Gastrocnemius medialis (tissue), 4 donors: ENCODE results near the gene TTLL13. TPM values are rescaled to one million over a fixed set of nuclear protein-coding genes. Genes with fewer than 3 reads are reported as not detected.

Experiments used
- ATAC-seq, 2 donors: fragments of 150-250 bp; one replicate each; pipeline ENCODE4 v1.9.1; 2016
- DNase-seq, 2 donors: peaks; one replicate each; pipeline ENCODE4 v3.0.0-alpha.2; 2019
- H3K27ac ChIP-seq, 4 donors: fragments of 200-600 bp; sonication (generic); 1 replicate in 1 of 4; 2 replicates in 3 of 4; pipeline ENCODE4 v1.5.1; 2016 to 2018; ENCODE audit warnings: mild to moderate bottlenecking in 2 of 4, moderate library complexity in 1 of 4
- H3K27me3 ChIP-seq, 3 donors: fragments of 200-600 bp; sonication (generic) in 2 of 3; 1 replicate in 1 of 3; 2 replicates in 2 of 3; pipeline versions ENCODE4 v1.5.1 to v1.6.0; 2016 to 2019; ENCODE audit warnings: mild to moderate bottlenecking in 1 of 3, moderate library complexity in 1 of 3
- H3K36me3 ChIP-seq, 2 donors: fragments of 200-600 bp; sonication (generic) in 1 of 2; one replicate each; pipeline ENCODE4 v1.5.1; 2017 to 2018
- H3K4me1 ChIP-seq, 2 donors: fragments of 200-600 bp; sonication (generic) in 1 of 2; one replicate each; pipeline ENCODE4 v1.5.1; 2016 to 2017; ENCODE audit warnings: mild to moderate bottlenecking in 2 of 2
- H3K4me3 ChIP-seq, 4 donors: fragments of 200-600 bp; sonication (generic) in 3 of 4; 1 replicate in 1 of 4; 2 replicates in 3 of 4; pipeline ENCODE4 v1.5.1; 2016 to 2019; ENCODE audit warnings: mild to moderate bottlenecking in 2 of 4
- H3K9me3 ChIP-seq, 3 donors: fragments of 200-600 bp; sonication (generic) in 2 of 3; 1 replicate in 1 of 3; 2 replicates in 2 of 3; pipeline ENCODE4 v1.5.1; 2016 to 2019
- POLR2A ChIP-seq, 2 donors: fragments of 450-650 bp; IDR thresholded peaks; one replicate each; pipeline ENCODE4 v1.6.1; 2017; ENCODE audit warnings: antibody characterized with exemption in 2 of 2, mild to moderate bottlenecking in 2 of 2, moderate library complexity in 2 of 2
- in situ Hi-C, 4 donors: fragments of 200-750 bp; cut with MboI; loops; one replicate each; pipeline versions ENCODE4 v1.15.0 to v1.8.0; 2017; ENCODE audit warnings: low sequenced_read_pairs in 4 of 4
- intact Hi-C: fragments of 100-400 bp; cut with DNase I; formaldehyde crosslinking; loops from one replicate; pipeline ENCODE4 v1.15.1; 2023; ENCODE audit warnings: low total_unique reads
- total RNA-seq, 4 donors: library from RNA; depleted of rRNA; stranded (reverse); fragments of >200 nt; gene quantifications; one replicate each; pipeline versions ENCODE4 v1.1.0 to v1.2.3, GENCODE V29; 2016
- TF ChIP-seq, protein P1 (sequence below), 5 experiments: fragments of 450-650 bp in 3 of 5; fragments of 200-600 bp in 2 of 5; sonication (generic) in 2 of 5; IDR thresholded peaks in 4 of 5; conservative IDR thresholded peaks in 1 of 5; 1 replicate in 4 of 5; 2 replicates in 1 of 5; pipeline ENCODE4 v1.5.1; 2016 to 2019; ENCODE audit warnings: antibody characterized with exemption in 5 of 5, mild to moderate bottlenecking in 3 of 5, moderate library complexity in 3 of 5

TTLL13 gene, protein sequence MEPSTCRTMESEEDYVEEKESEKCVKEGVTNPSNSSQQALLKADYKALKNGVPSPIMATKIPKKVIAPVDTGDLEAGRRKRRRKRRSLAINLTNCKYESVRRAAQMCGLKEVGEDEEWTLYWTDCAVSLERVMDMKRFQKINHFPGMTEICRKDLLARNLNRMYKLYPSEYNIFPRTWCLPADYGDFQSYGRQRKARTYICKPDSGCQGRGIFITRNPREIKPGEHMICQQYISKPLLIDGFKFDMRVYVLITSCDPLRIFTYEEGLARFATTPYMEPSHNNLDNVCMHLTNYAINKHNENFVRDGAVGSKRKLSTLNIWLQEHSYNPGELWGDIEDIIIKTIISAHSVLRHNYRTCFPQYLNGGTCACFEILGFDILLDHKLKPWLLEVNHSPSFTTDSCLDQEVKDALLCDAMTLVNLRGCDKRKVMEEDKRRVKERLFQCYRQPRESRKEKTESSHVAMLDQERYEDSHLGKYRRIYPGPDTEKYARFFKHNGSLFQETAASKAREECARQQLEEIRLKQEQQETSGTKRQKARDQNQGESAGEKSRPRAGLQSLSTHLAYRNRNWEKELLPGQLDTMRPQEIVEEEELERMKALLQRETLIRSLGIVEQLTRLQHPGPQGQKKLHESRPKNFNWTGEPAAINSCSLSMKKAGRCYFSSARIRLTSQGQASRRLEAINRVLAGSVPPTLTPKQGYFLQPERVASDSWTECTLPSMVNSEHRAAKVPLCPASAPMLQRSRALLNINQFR
- total RNA-seq = not detected

DNA sequence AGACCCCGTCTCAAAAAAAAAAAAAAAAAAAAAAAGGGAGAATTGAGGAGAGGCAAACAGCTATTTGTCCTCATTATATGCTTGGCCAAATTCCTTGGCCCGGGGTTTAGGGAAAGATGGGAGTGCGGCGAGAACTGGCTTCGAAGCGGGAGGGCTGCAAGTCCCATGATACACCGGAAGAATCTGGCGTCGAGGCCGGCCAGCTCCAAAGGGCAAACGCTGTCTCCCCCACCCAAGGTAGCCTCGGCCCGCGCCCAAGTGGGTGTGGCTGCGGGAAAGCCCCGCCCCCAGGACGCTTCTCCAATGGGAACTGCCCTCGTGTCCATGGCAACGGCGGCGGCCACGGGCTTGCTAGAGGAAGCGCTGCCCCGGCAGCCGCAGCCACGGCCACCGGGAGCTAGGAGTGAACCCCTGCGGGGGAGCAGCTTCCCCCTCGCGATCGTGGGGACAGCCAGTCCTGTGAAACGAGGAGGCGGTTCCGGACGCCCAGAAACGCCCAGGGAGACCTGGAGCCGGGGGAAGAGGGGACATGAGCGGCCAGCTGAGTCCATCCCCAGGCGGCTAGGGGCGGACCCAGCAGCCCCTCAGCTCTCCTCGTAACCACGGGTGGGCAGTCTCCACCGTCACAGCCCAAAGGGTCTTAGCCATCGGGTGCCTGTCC is at the start of gene TTLL13:
TTLL13 (plus strand) TSS at position 354 of the 661 bp plus-strand sequence. CDS start 1,075 bp downstream, outside the sequence.
- intact Hi-C loops = loop anchor here (2.0 kb wide), 1 partner anchor 15 kb away; the partner anchor contains the start of gene NGRN
- Histone ChIP-seq H3K36me3 (no peaks in the 10 kb centered on the region), H3K27ac (peak within 1 kb of the TSS in 2 of 4 donors; percentile 2 to 46), H3K27me3 (no peaks in the 10 kb centered on the region), H3K4me3 (peak within 1 kb of the TSS; percentile 63 to 87 (median 72)), H3K9me3 (no peaks in the 10 kb centered on the region), H3K4me1 (peaks cover 4 to 9% of the 10 kb centered on the region in 2 donors)
- in situ Hi-C loops = no loop called here
- DNase-seq (peak; percentile 83), ATAC-seq (peak; percentile 88 to 93)
- TF ChIP-seq, protein P1, sequence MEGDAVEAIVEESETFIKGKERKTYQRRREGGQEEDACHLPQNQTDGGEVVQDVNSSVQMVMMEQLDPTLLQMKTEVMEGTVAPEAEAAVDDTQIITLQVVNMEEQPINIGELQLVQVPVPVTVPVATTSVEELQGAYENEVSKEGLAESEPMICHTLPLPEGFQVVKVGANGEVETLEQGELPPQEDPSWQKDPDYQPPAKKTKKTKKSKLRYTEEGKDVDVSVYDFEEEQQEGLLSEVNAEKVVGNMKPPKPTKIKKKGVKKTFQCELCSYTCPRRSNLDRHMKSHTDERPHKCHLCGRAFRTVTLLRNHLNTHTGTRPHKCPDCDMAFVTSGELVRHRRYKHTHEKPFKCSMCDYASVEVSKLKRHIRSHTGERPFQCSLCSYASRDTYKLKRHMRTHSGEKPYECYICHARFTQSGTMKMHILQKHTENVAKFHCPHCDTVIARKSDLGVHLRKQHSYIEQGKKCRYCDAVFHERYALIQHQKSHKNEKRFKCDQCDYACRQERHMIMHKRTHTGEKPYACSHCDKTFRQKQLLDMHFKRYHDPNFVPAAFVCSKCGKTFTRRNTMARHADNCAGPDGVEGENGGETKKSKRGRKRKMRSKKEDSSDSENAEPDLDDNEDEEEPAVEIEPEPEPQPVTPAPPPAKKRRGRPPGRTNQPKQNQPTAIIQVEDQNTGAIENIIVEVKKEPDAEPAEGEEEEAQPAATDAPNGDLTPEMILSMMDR (IDR thresholded peaks at IDR 0.05 in 4 of 5, conservative IDR thresholded peaks at IDR 0.05 in 1 of 5) = no peak
- TF ChIP-seq POLR2A (IDR thresholded peaks at IDR 0.05) = peak in 1 of 2 donors; percentile 26

DNA sequence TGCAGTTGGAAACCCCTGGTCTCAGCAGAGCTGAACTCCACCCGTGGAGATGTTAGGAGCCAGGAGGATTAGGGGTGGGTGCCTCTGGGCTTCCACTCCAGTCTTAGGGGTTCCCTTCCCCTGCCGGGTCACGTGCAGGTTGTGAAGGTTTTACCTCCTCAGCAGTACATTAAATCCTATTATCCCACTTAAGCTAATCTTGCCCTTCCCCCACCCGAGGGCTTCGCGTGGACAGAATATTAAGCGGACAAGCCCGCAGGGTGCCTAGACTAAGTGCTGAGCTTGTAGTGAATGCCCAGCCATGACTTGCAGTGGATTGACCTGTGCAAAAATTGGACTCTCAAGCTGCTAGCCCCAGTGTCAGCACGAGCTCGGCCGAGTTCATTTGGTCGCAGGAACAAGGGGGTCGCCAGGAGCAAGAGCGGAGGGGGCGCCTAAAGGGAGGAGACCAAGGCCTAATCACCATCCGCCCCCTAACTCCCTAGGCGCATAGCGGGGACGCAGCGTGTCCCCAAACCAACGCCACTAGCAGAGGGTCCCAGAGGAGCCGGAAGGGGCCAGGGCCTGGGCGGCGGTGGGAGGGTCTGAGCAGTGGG is 48.7 kb upstream of the TTLL13 start:
- Histone ChIP-seq H3K9me3 (no peaks in the 10 kb centered on the region), H3K4me1 (peaks cover 9 to 13% of the 10 kb centered on the region in 2 donors), H3K27me3 (no peaks in the 10 kb centered on the region), H3K27ac (peak overlapping the region; percentile 47 to 70 (median 60)), H3K36me3 (no peaks in the 10 kb centered on the region), H3K4me3 (peak overlapping the region; percentile 62 to 91 (median 74))
- in situ Hi-C loops = loop anchor here in 1 of 4 donors (25.0 kb wide), 1 partner anchor 288 kb away; the partner anchor contains the start of gene ARPIN
- ATAC-seq (no peak), DNase-seq (no peak)
- TF ChIP-seq POLR2A (IDR thresholded peaks at IDR 0.05) = no peak
- TF ChIP-seq, protein P1 (IDR thresholded peaks at IDR 0.05 in 4 of 5, conservative IDR thresholded peaks at IDR 0.05 in 1 of 5) = no peak
- intact Hi-C loops = no loop called here

DNA sequence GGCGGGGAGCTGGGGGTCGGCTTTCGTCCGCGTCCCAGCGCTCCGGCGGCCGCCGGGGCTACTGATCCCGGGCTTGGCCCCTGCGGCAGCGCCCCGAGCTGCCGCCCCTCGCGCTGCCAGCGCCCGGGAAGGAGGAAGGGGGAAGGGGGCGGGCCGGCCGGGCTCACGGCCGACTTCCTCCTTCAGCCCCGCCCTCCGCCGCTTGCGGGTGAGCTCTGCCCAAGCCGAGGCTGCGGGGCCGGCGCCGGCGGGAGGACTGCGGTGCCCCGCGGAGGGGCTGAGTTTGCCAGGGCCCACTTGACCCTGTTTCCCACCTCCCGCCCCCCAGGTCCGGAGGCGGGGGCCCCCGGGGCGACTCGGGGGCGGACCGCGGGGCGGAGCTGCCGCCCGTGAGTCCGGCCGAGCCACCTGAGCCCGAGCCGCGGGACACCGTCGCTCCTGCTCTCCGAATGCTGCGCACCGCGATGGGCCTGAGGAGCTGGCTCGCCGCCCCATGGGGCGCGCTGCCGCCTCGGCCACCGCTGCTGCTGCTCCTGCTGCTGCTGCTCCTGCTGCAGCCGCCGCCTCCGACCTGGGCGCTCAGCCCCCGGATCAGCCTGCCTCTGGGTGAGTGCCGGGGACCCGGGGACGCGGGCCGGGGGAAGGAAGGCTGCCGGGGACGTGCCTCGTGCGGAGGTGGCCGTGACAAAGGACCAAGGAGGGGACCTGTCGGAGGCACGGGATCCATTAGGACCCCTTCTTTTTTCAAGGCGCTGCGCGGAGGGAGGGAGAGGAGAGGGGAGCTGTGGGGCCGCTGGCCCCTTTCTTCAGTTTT is 48.0 kb upstream of the TTLL13 start, which contains the start of gene SEMA4B:
SEMA4B (plus strand) TSS at position 201 of the 814 bp plus-strand sequence; CDS start at position 450, 249 bp downstream.
- TF ChIP-seq, protein P1 (IDR thresholded peaks at IDR 0.05 in 4 of 5, conservative IDR thresholded peaks at IDR 0.05 in 1 of 5) = peak in 1 of 5 experiments; percentile 19
- peak in 1 of 2 donors; percentile 16 for TF ChIP-seq POLR2A (IDR thresholded peaks at IDR 0.05)
- Histone ChIP-seq H3K9me3 (no peaks in the 10 kb centered on the region), H3K4me3 (peak within 1 kb of the TSS; percentile 62 to 91 (median 74)), H3K27me3 (no peaks in the 10 kb centered on the region), H3K4me1 (peaks cover 9 to 13% of the 10 kb centered on the region in 2 donors), H3K27ac (peak within 1 kb of the TSS; percentile 47 to 70 (median 60)), H3K36me3 (no peaks in the 10 kb centered on the region)
- ATAC-seq (peak; percentile 75 to 82), DNase-seq (peak; percentile 23 to 41)
- in situ Hi-C loops = loop anchor here in 1 of 4 donors (25.0 kb wide), 1 partner anchor 289 kb away; the partner anchor contains the start of gene ARPIN
- intact Hi-C loops = no loop called here
